HepG2 (cell line): ENCODE data around the gene STRN3. TPM values are rescaled to one million over a fixed set of nuclear protein-coding genes. Genes with fewer than 3 reads are reported as not detected.
A peak's percentile ranks its signal among the peaks of the same experiment; 100 is the strongest.

Experiments used
- EHMT2 ChIP-seq: fragments of 200-600 bp; sonication (generic); IDR thresholded peaks from 2 replicates; pipeline ENCODE4 v1.7.0; 2017; ENCODE audit warnings: antibody characterized with exemption, low read depth, low read length, borderline replicate concordance
- GMEB2 ChIP-seq: IDR thresholded peaks from 2 replicates; pipeline ENCODE4 v1.6.1; 2016; ENCODE audit warnings: missing biosample characterization, missing genetic modification reagents, low read depth
- HDAC2 ChIP-seq: sonication (generic); formaldehyde crosslinking; IDR thresholded peaks from 2 replicates; pipeline ENCODE4 v1.4.0; 2020; ENCODE audit warnings: missing genetic modification reagents
- MAF1 ChIP-seq: sonication (generic); formaldehyde crosslinking; IDR thresholded peaks from 2 replicates; pipeline ENCODE4 v1.5.0; 2020; ENCODE audit warnings: missing genetic modification reagents, borderline replicate concordance
- NFATC3 ChIP-seq: sonication (generic); formaldehyde crosslinking; IDR thresholded peaks from 2 replicates; pipeline ENCODE4 v1.5.1; 2020; ENCODE audit warnings: mild to moderate bottlenecking, missing genetic modification reagents
- TFAP4 ChIP-seq: sonication (generic); IDR thresholded peaks from 2 replicates; pipeline ENCODE4 v1.6.1; 2016; ENCODE audit warnings: low read depth, borderline replicate concordance
- ZBTB38 ChIP-seq: sonication (generic); formaldehyde crosslinking; IDR thresholded peaks from 2 replicates; pipeline ENCODE4 v1.5.1; 2020; ENCODE audit warnings: mild to moderate bottlenecking, missing genetic modification reagents
- ZBTB43 ChIP-seq: sonication (generic); formaldehyde crosslinking; conservative IDR thresholded peaks from 2 replicates; pipeline ENCODE4 v1.4.0; 2020; ENCODE audit warnings: missing genetic modification reagents
- ZFX ChIP-seq: sonication (generic); formaldehyde crosslinking; IDR thresholded peaks from 2 replicates; pipeline ENCODE4 v1.4.0; 2020; ENCODE audit warnings: mild to moderate bottlenecking, low read depth, missing genetic modification reagents, moderate library complexity
- ZNF333 ChIP-seq: sonication (generic); formaldehyde crosslinking; IDR thresholded peaks from 2 replicates; pipeline ENCODE4 v1.4.0; 2020; ENCODE audit warnings: mild to moderate bottlenecking, missing genetic modification reagents, borderline replicate concordance
- ZNF484 ChIP-seq: sonication (generic); formaldehyde crosslinking; IDR thresholded peaks from 2 replicates; pipeline ENCODE4 v1.5.1; 2020; ENCODE audit warnings: mild to moderate bottlenecking, low read depth, missing genetic modification reagents, borderline replicate concordance
- ZNF646 ChIP-seq: sonication (generic); formaldehyde crosslinking; IDR thresholded peaks from 2 replicates; pipeline ENCODE4 v1.9.0; 2021; ENCODE audit warnings: mild to moderate bottlenecking, missing genetic modification reagents
- ZSCAN25 ChIP-seq: sonication (generic); formaldehyde crosslinking; IDR thresholded peaks from 2 replicates; pipeline ENCODE4 v1.8.0; 2022; ENCODE audit warnings: mild to moderate bottlenecking, missing genetic modification reagents
- polyA plus RNA-seq, 8 experiments: library from polyadenylated mRNA; depleted of rRNA in 3 of 8; stranded (reverse) in 7 of 8; unstranded in 1 of 8; fragments of >200 nt; fragmentation: Illumina TruSeq in 4 of 8; extraction: Trizol in 4 of 8; gene quantifications; 2 replicates each; pipeline versions ENCODE4 v1.2.1 to v1.2.3, GENCODE V29; 2011 to 2016; ENCODE audit warnings: low read depth in 4 of 8, missing spikeins in 1 of 8, mixed read lengths in 1 of 8; ENCODE audit not compliant: insufficient read depth in 1 of 8
- total RNA-seq, 5 experiments: library from RNA; depleted of rRNA; stranded (reverse); fragments of >200 nt; fragmentation: Illumina TruSeq; extraction: Trizol; gene quantifications; 2 replicates each; pipeline ENCODE4 v1.2.3, GENCODE V29; 2016; ENCODE audit warnings: low read depth in 1 of 5

Gene STRN3
- total and polyA plus RNA-seq, 2 of the 13 experiments (the other 11 are each of a cell fraction or from before 2014, with no cell fraction given), result 49.4 to 123 TPM

GRCh38 chr14:31026450-31027235 lies 464 bp upstream of the STRN3 start (continued):
- TF ChIP-seq ZNF646 (peak; percentile 51; the same call in 1 of the 2 replicates), TFAP4 (peak; percentile 65; the same call in 1 of the 2 replicates), ZNF484 (CRISPR knock-in tag) (no peak), NFATC3 (no peak; the same call in 1 of the 2 replicates), ZFX (CRISPR knock-in tag) (peak; percentile 88), GMEB2 (CRISPR knock-in tag) (peak; percentile 68), MAF1 (CRISPR knock-in tag) (no peak), ZSCAN25 (CRISPR knock-in tag) (0 out of 2 replicates have a peak, but pooled peaks have one; percentile 66), HDAC2 (peak; percentile 78; the same call in 1 of the 2 replicates), EHMT2 (no peak; the same call in 1 of the 2 replicates), ZBTB43 (CRISPR knock-in tag) (peak; percentile 67), ZBTB38 (no peak), ZNF333 (CRISPR knock-in tag) (peak; percentile 86; the same call in 1 of the 2 replicates)
